Measurements from ENCODE around the gene LMF2. TPM values are rescaled to one million over a fixed set of nuclear protein-coding genes. Genes with fewer than 3 reads are reported as not detected.

LMF2 gene
- total and polyA plus RNA-seq, 2 of the 8 experiments (the other 6 are each of a cell fraction or from before 2014, with no cell fraction given) = 34.3 to 62.9 TPM

DNA sequence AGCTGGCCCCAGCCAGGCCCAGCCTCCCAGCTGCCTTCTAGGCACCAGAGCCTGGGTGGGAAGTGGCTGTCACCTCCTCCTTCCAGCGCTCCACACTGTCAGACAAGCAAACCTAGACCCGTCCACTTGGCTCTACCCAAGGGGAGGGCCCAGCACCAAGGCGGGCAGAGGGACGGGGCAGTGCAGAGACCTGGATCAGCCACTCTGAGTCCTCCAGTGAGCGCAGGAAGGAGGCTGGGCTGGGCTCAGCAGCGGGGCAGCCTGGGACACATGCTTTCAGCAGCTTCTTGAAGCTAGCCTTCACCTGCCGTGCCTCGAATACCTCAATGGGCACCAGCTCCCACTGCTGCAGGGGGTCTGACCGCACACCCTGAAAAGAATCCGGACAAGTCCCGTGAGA lies 51.5 kb downstream of the LMF2 start:
- ChIA-PET POLR2A (ENCODE audit: partially characterized antibody) (interaction anchor here (1.7 kb wide), 1 partner anchor 12 kb away, joined by 5 read pairs; no protein-coding TSS in a partner anchor), CTCF (ENCODE audit: partially characterized antibody) (interaction anchor here (0.6 to 6.0 kb wide), 6 partner anchors 14 to 585 kb away, joined by 3 to 60 read pairs (median 4); no protein-coding TSS in a partner anchor)
- Histone ChIP-seq H2BK20ac (ENCODE audit: low read length) (no peak overlapping the region), H3K9me3 (ENCODE audit: insufficient read depth in 2 of 2, low read depth in 1 of 2, low read length in 1 of 2) (no peaks in the 10 kb centered on the region), H4K5ac (ENCODE audit: insufficient read length, low read depth, low read length) (no peak overlapping the region), H3K4me2 (ENCODE audit: insufficient read depth in 1 of 2, low read depth in 2 of 2, low read length in 2 of 2) (no peak overlapping the region), H2AFZ (ENCODE audit: low read length) (no peak overlapping the region), H4K91ac (replicated peaks; ENCODE audit: insufficient read length, low read length) (no peak overlapping the region), H3K79me1 (ENCODE audit: low read depth, low read length) (no peaks in the 10 kb centered on the region), H2BK5ac (ENCODE audit: low read depth, low read length) (no peak overlapping the region), H3K4me1 (replicated peaks in 1 of 4; ENCODE audit: control insufficient read depth in 3 of 4, insufficient read depth in 4 of 4, low read length in 3 of 4) (no peaks in the 10 kb centered on the region), H3K23me2 (ENCODE audit: low read depth, low read length) (no peaks in the 10 kb centered on the region), H3K27me3 (replicated peaks in 1 of 4; ENCODE audit: control insufficient read depth in 3 of 4, extremely low read depth in 1 of 4, insufficient read depth in 3 of 4, low read length in 3 of 4) (no peaks in the 10 kb centered on the region; a peak in 1 of 7 replicates), H2BK12ac (ENCODE audit: low read depth, low read length) (no peak overlapping the region), H4K8ac (ENCODE audit: extremely low read depth, insufficient read depth, low read length) (no peak overlapping the region), H3K23ac (ENCODE audit: insufficient read length) (no peak overlapping the region), H3K56ac (replicated peaks; ENCODE audit: insufficient read length, low read depth, low read length) (no peak overlapping the region), H3K27ac (ENCODE audit: low read depth, low read length) (no peak overlapping the region), H3K9ac (replicated peaks in 1 of 4; ENCODE audit: extremely low read depth in 1 of 4, low read depth in 3 of 4, low read length in 3 of 4) (no peak overlapping the region), H3K36me3 (ENCODE audit: control insufficient read depth in 2 of 4, insufficient read depth in 4 of 4, low read length in 3 of 4) (peaks cover 10 to 48% (median 25%) of the 10 kb centered on the region in 4 experiments), H4K20me1 (replicated peaks in 1 of 2; ENCODE audit: control insufficient read depth in 1 of 2, insufficient read depth in 2 of 2, low read length in 2 of 2) (peaks cover 10 to 14% of the 10 kb centered on the region in 2 experiments), H3K4ac (replicated peaks; ENCODE audit: insufficient read length, low read depth, low read length) (no peak overlapping the region), H3K79me2 (ENCODE audit: control insufficient read depth in 1 of 2, insufficient read depth in 2 of 2, low read length in 2 of 2) (no peaks in the 10 kb centered on the region), H3K4me3 (ENCODE audit: extremely low read depth in 1 of 4, insufficient read depth in 2 of 4, low read depth in 3 of 4, low read length in 4 of 4) (no peak overlapping the region), H2BK120ac (replicated peaks; ENCODE audit: low read depth, low read length) (no peak overlapping the region), H2BK15ac (ENCODE audit: low read length) (no peak overlapping the region), H3K18ac (ENCODE audit: extremely low read depth, low read length) (no peak overlapping the region), H3K14ac (ENCODE audit: insufficient read length) (no peak overlapping the region), H2AK5ac (ENCODE audit: low read depth, low read length) (no peak overlapping the region)
- no peak for FAIRE-seq
- TF ChIP-seq TAF7 (optimal IDR thresholded peaks at IDR 0.05; ENCODE audit: borderline replicate concordance, low read depth, low read length) (no peak), CEBPB (IDR thresholded peaks at IDR 0.05; ENCODE audit: low read depth, low read length) (no peak), BCL11A (IDR thresholded peaks at IDR 0.05; ENCODE audit: low read depth in 2 of 2, low read length in 2 of 2) (no peak), EP300 (IDR thresholded peaks at IDR 0.05; ENCODE audit: borderline replicate concordance in 1 of 2, low read depth in 2 of 2, low read length in 2 of 2) (no peak), SUZ12 (IDR thresholded peaks at IDR 0.05; ENCODE audit: low read length) (no peak), GTF2F1 (IDR thresholded peaks at IDR 0.05; ENCODE audit: borderline replicate concordance, low read depth, low read length) (no peak), HDAC2 (IDR thresholded peaks at IDR 0.05; ENCODE audit: borderline replicate concordance in 1 of 2, low read depth in 2 of 2, low read length in 2 of 2) (no peak), BACH1 (IDR thresholded peaks at IDR 0.05; ENCODE audit: low read length) (no peak), NRF1 (IDR thresholded peaks at IDR 0.05; ENCODE audit: low read depth, low read length) (no peak)
- TF ChIP-seq, protein P1, sequence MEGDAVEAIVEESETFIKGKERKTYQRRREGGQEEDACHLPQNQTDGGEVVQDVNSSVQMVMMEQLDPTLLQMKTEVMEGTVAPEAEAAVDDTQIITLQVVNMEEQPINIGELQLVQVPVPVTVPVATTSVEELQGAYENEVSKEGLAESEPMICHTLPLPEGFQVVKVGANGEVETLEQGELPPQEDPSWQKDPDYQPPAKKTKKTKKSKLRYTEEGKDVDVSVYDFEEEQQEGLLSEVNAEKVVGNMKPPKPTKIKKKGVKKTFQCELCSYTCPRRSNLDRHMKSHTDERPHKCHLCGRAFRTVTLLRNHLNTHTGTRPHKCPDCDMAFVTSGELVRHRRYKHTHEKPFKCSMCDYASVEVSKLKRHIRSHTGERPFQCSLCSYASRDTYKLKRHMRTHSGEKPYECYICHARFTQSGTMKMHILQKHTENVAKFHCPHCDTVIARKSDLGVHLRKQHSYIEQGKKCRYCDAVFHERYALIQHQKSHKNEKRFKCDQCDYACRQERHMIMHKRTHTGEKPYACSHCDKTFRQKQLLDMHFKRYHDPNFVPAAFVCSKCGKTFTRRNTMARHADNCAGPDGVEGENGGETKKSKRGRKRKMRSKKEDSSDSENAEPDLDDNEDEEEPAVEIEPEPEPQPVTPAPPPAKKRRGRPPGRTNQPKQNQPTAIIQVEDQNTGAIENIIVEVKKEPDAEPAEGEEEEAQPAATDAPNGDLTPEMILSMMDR (IDR thresholded peaks at IDR 0.05; ENCODE audit: control extremely low read depth in 1 of 3, insufficient read depth in 1 of 3, low read depth in 1 of 3, low read length in 3 of 3) = no peak
- no peak for DNase-seq (ENCODE audit: low read depth in 1 of 2, low spot score in 2 of 2)
- WGBS, 2 experiments (ENCODE audit: extremely low coverage in 1 of 2, insufficient coverage in 1 of 2, insufficient read length in 1 of 2, insufficient replicate concordance in 2 of 2, low coverage in 1 of 2, low lambda C conversion rate in 2 of 2, missing lambda C conversion rate in 1 of 2) = 100% methylated on average over 7 of the region's 11 CpGs; no CpG with 5 or more reads in 1 of the 2 experiments

Data from H1 (cell line).